Activated CD4-positive, alpha-beta T cell treated with anti-CD3 and anti-CD28 coated beads for 36 hours (primary cell): ENCODE results near the gene KIAA0232. TPM values are rescaled to one million over a fixed set of nuclear protein-coding genes. Genes with fewer than 3 reads are reported as not detected.

Source experiments
- ATAC-seq: fragments of 200-7000 bp; cut with Tn5 transposase; one replicate; pipeline ENCODE4 v1.10.0; 2021; ENCODE audit warnings: mild to moderate bottlenecking, moderate library complexity
- CTCF ChIA-PET: fragments of 350-600 bp; sonication (Branson Sonifier 250); formaldehyde crosslinking; loops from one replicate; lab custom pipeline; 2021; ENCODE audit warnings: antibody characterized with exemption; lab: Charles Lee
- POLR2A ChIA-PET: fragments of 350-600 bp; sonication (Branson Sonifier 250); formaldehyde crosslinking; loops from one replicate; lab custom pipeline; 2021; ENCODE audit warnings: antibody characterized with exemption, inconsistent platforms; lab: Charles Lee
- DNase-seq: peaks from one replicate; pipeline ENCODE4 v3.0.0-alpha.2; 2020
- H3K27ac Mint-ChIP-seq: one replicate; pipeline ENCODE4 v1.8.0; 2021; ENCODE audit warnings: mixed read lengths
- H3K27me3 Mint-ChIP-seq: one replicate; pipeline ENCODE4 v1.8.0; 2021; ENCODE audit warnings: mixed read lengths
- H3K36me3 Mint-ChIP-seq: one replicate; pipeline ENCODE4 v1.8.0; 2021; ENCODE audit warnings: low read depth, mixed read lengths
- H3K4me1 Mint-ChIP-seq: one replicate; pipeline ENCODE4 v1.8.0; 2021; ENCODE audit warnings: mixed read lengths
- H3K4me3 Mint-ChIP-seq: one replicate; pipeline ENCODE4 v1.8.0; 2021; ENCODE audit warnings: mild to moderate bottlenecking, moderate library complexity, mixed read lengths
- H3K9me3 Mint-ChIP-seq: one replicate; pipeline ENCODE4 v1.8.0; 2021; ENCODE audit warnings: low read depth, mixed read lengths
- intact Hi-C, 2 experiments: fragments of 100-400 bp; cut with DNase I in 1 of 2; cut with micrococcal nuclease in 1 of 2; formaldehyde crosslinking; loops; one replicate each; pipeline versions ENCODE4 v1.14.2 to v1.15.1; 2022 to 2024; cut with DNase I, micrococcal nuclease
- total RNA-seq, 2 experiments: library from RNA; stranded (reverse); gene quantifications; one replicate each; pipeline ENCODE4 v1.2.3, GENCODE V29; 2021

KIAA0232 gene
- total RNA-seq, 2 experiments from 2014 or later = 9.4 to 13.1 TPM

GRCh38 chr4:6770581-6771228 is 11.8 kb upstream of the KIAA0232 start:
- no peak for ATAC-seq
- ChIA-PET CTCF (interaction anchor here (1.3 to 1.7 kb wide), 2 partner anchors 103 kb away, joined by 4 to 6 read pairs; no protein-coding TSS in a partner anchor), POLR2A (no interaction called here)
- H3K36me3 Mint-ChIP-seq = no peaks in the 10 kb centered on the region
- H3K27me3 Mint-ChIP-seq = no peaks in the 10 kb centered on the region
- intact Hi-C loops = no loop called here
- H3K27ac Mint-ChIP-seq = no peak overlapping the region
- H3K4me1 Mint-ChIP-seq = peaks cover 13% of the 10 kb centered on the region
- H3K9me3 Mint-ChIP-seq = no peaks in the 10 kb centered on the region
- DNase-seq = no peak
- H3K4me3 Mint-ChIP-seq = no peak overlapping the region

GRCh38 chr4:6771229-6771671 is 11.3 kb upstream of the KIAA0232 start:
- DNase-seq = no peak
- ChIA-PET POLR2A (no interaction called here), CTCF (interaction anchor here (1.7 kb wide), 1 partner anchor 102 kb away, joined by 6 read pairs; no protein-coding TSS in a partner anchor)
- no peaks in the 10 kb centered on the region for H3K9me3 Mint-ChIP-seq
- ATAC-seq = no peak
- intact Hi-C loops = no loop called here
- H3K4me3 Mint-ChIP-seq = no peak overlapping the region
- H3K27ac Mint-ChIP-seq = no peak overlapping the region
- no peaks in the 10 kb centered on the region for H3K27me3 Mint-ChIP-seq
- H3K36me3 Mint-ChIP-seq = no peaks in the 10 kb centered on the region
- peaks cover 13% of the 10 kb centered on the region for H3K4me1 Mint-ChIP-seq

GRCh38 chr4:6772223-6772928 is 10.2 kb upstream of the KIAA0232 start:
- no peak for DNase-seq
- Mint-ChIP-seq H3K9me3 (no peaks in the 10 kb centered on the region), H3K27ac (no peak overlapping the region), H3K27me3 (no peaks in the 10 kb centered on the region), H3K4me1 (peaks cover 20% of the 10 kb centered on the region), H3K4me3 (no peak overlapping the region), H3K36me3 (no peaks in the 10 kb centered on the region)
- CTCF ChIA-PET = interaction anchor here (0.6 to 1.7 kb wide), 2 partner anchors 101 to 148 kb away, joined by 3 to 6 read pairs; no protein-coding TSS in a partner anchor
- ATAC-seq = no peak
- intact Hi-C loops = no loop called here
- POLR2A ChIA-PET = no interaction called here

GRCh38 chr4:6773106-6773505 is 9.4 kb upstream of the KIAA0232 start:
- POLR2A ChIA-PET = no interaction called here
- intact Hi-C loops = no loop called here
- H3K4me3 Mint-ChIP-seq = no peak overlapping the region

GRCh38 chr4:6773616-6774540 is 8.6 kb upstream of the KIAA0232 start:
- H3K4me1 Mint-ChIP-seq = peaks cover 24% of the 10 kb centered on the region
- no peak for ATAC-seq
- H3K9me3 Mint-ChIP-seq = no peaks in the 10 kb centered on the region
- ChIA-PET POLR2A (no interaction called here), CTCF (no interaction called here)
- no peaks in the 10 kb centered on the region for H3K36me3 Mint-ChIP-seq
- no peak overlapping the region for H3K4me3 Mint-ChIP-seq
- no peak overlapping the region for H3K27ac Mint-ChIP-seq
- DNase-seq = no peak
- H3K27me3 Mint-ChIP-seq = no peaks in the 10 kb centered on the region
- intact Hi-C loops = no loop called here

More at GRCh38 chr4:6773106-6773505, 9.4 kb upstream of the KIAA0232 start:
- no peaks in the 10 kb centered on the region for H3K9me3 Mint-ChIP-seq
- peaks cover 27% of the 10 kb centered on the region for H3K4me1 Mint-ChIP-seq
- no peak for ATAC-seq
- H3K27ac Mint-ChIP-seq = no peak overlapping the region
- DNase-seq = no peak
- no peaks in the 10 kb centered on the region for H3K27me3 Mint-ChIP-seq
- no peaks in the 10 kb centered on the region for H3K36me3 Mint-ChIP-seq
- CTCF ChIA-PET = no interaction called here

- Mint-ChIP-seq H3K27ac (no peak overlapping the region), H3K4me1 (peaks cover 24% of the 10 kb centered on the region), H3K9me3 (no peaks in the 10 kb centered on the region), H3K27me3 (no peaks in the 10 kb centered on the region), H3K4me3 (no peak overlapping the region), H3K36me3 (no peaks in the 10 kb centered on the region)
- ChIA-PET CTCF (interaction anchor here (0.6 kb wide), 1 partner anchor 56 kb away, joined by 3 read pairs; no protein-coding TSS in a partner anchor), POLR2A (no interaction called here)
- intact Hi-C loops = no loop called here
- DNase-seq (no peak), ATAC-seq (no peak)
These were observed 6.8 kb upstream of the KIAA0232 start for GRCh38 chr4:6775746-6776145.

- DNase-seq = no peak
- ATAC-seq = no peak
- Mint-ChIP-seq H3K36me3 (no peaks in the 10 kb centered on the region), H3K9me3 (no peaks in the 10 kb centered on the region), H3K27me3 (no peaks in the 10 kb centered on the region), H3K4me3 (no peak overlapping the region), H3K4me1 (peaks cover 34% of the 10 kb centered on the region), H3K27ac (peak overlapping the region; percentile 75)
- intact Hi-C loops = no loop called here
- POLR2A ChIA-PET = no interaction called here
- CTCF ChIA-PET = interaction anchor here (1.4 kb wide), 1 partner anchor 96 kb away, joined by 11 read pairs; no protein-coding TSS in a partner anchor
These were observed 5.4 kb upstream of the KIAA0232 start for GRCh38 chr4:6776920-6777635.

- CTCF ChIA-PET = interaction anchor here (0.9 to 1.4 kb wide), 2 partner anchors 9 to 96 kb away, joined by 3 to 11 read pairs; no protein-coding TSS in a partner anchor
- Mint-ChIP-seq H3K9me3 (no peaks in the 10 kb centered on the region), H3K4me1 (peaks cover 34% of the 10 kb centered on the region), H3K27ac (peak overlapping the region; percentile 75), H3K36me3 (no peaks in the 10 kb centered on the region), H3K4me3 (no peak overlapping the region), H3K27me3 (no peaks in the 10 kb centered on the region)
- POLR2A ChIA-PET = no interaction called here
- DNase-seq (no peak), ATAC-seq (no peak)
- intact Hi-C loops = no loop called here
These were observed 4.8 kb upstream of the KIAA0232 start for GRCh38 chr4:6777636-6778281.

GRCh38 chr4:6778435-6778834 is 4.1 kb upstream of the KIAA0232 start:
- Mint-ChIP-seq H3K4me1 (peaks cover 34% of the 10 kb centered on the region), H3K9me3 (no peaks in the 10 kb centered on the region), H3K27ac (no peak overlapping the region), H3K4me3 (no peak overlapping the region), H3K27me3 (no peaks in the 10 kb centered on the region), H3K36me3 (no peaks in the 10 kb centered on the region)
- ChIA-PET POLR2A (no interaction called here), CTCF (interaction anchor here (0.6 to 1.4 kb wide), 3 partner anchors 9 to 95 kb away, joined by 3 to 11 read pairs (median 3); no protein-coding TSS in a partner anchor)
- ATAC-seq (no peak), DNase-seq (no peak)
- intact Hi-C loops = no loop called here
